ENCODE data around the gene TPCN1.
A peak's percentile ranks its signal among the peaks of the same experiment; 100 is the strongest.

The TPCN1 gene

DNA sequence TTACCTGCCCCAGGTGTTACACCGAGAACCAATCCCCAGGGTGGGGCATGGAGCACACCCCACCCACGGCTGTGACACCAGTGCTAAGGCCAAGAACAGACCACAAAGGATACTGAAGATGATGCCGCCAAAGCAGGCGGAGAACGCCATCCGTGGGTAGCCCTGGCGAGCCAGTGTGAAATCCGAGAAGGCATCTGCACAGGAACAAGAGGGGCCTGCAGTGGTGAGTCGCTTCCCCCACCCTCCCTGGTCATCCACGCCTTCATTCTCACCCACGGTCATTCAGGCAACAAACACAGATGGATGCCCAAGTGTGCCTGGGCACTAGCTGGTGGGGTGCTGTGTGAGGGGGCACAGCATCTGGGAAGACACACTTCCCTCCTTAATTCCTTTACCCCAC, 85.1 kb downstream of the TPCN1 start:
- Mint-ChIP-seq H3K27ac (no peak overlapping the region), H3K36me3 (ENCODE audit: low read depth) (peaks cover 100% of the 10 kb centered on the region), H3K9me3 (no peaks in the 10 kb centered on the region), H3K4me1 (ENCODE audit: low read depth) (peaks cover 24% of the 10 kb centered on the region), H3K27me3 (no peaks in the 10 kb centered on the region), H3K4me3 (no peak overlapping the region)
- intact Hi-C loops (cut with micrococcal nuclease) = no loop called here

GRCh38 chr12:113310489-113310888, 89.2 kb downstream of the TPCN1 start:
- H3K36me3 Mint-ChIP-seq (ENCODE audit: low read depth) = peaks cover 100% of the 10 kb centered on the region
- H3K4me3 Mint-ChIP-seq = no peak overlapping the region
- no peaks in the 10 kb centered on the region for H3K4me1 Mint-ChIP-seq (ENCODE audit: low read depth)
- no peaks in the 10 kb centered on the region for H3K9me3 Mint-ChIP-seq
- intact Hi-C loops (cut with micrococcal nuclease) = loop anchor here (5.0 kb wide), 1 partner anchor 67 kb away; no protein-coding TSS in a partner anchor
- no peaks in the 10 kb centered on the region for H3K27me3 Mint-ChIP-seq
- H3K27ac Mint-ChIP-seq = no peak overlapping the region

DNA sequence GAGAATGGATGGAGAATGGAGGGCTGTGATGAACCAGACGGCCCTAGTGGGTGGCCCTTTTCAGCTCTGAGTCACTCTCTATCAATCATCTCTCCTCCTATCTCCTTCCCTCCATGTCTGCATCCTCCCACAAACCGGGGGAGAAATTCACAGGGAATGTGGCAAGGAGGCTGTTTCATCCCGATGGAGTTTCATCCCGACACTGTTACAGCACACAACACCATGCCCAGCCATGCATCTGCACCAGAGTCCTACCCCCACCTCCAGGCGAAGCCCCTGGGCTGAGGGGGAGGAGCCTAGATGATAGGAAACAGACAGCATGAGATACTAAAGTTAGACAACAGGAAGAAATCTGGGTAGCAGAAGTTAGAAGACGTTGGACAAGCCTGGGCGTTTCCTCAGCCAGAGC, 92.9 kb downstream of the TPCN1 start:
- Mint-ChIP-seq H3K9me3 (no peaks in the 10 kb centered on the region), H3K27ac (no peak overlapping the region), H3K4me3 (no peak overlapping the region)

GRCh38 chr12:113315358-113315757, 94.1 kb downstream of the TPCN1 start:
- Mint-ChIP-seq H3K36me3 (ENCODE audit: low read depth) (peaks cover 100% of the 10 kb centered on the region), H3K9me3 (no peaks in the 10 kb centered on the region), H3K27ac (no peak overlapping the region), H3K4me1 (ENCODE audit: low read depth) (no peaks in the 10 kb centered on the region), H3K27me3 (no peaks in the 10 kb centered on the region), H3K4me3 (no peak overlapping the region)
- intact Hi-C loops (cut with micrococcal nuclease) = no loop called here

More for the DNA sequence above, 92.9 kb downstream of the TPCN1 start:
- intact Hi-C loops (cut with micrococcal nuclease) = loop anchor here (5.0 kb wide), 1 partner anchor 63 kb away; no protein-coding TSS in a partner anchor
- no peaks in the 10 kb centered on the region for H3K4me1 Mint-ChIP-seq (ENCODE audit: low read depth)
- no peaks in the 10 kb centered on the region for H3K27me3 Mint-ChIP-seq
- peaks cover 100% of the 10 kb centered on the region for H3K36me3 Mint-ChIP-seq (ENCODE audit: low read depth)

DNA sequence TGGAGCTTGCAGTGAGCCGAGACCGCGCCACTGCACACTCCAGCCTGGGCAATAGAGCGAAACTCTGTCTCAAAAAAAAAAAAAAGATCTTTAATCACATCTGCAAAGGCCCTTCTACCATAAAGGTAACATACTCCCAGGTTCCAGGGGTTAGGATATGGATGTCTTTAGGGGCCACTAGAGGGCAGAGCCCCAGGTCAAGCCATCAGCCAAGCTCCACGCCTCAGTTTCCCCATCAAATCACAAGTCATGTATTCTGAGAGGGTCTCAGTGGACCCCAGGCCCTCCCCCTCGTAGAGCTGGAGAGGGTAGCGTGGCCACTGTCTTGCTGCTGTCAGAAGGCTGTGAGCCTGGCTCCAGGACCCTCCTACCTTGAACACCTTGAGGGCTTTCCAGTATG, 94.9 kb downstream of the TPCN1 start:
- H3K4me3 Mint-ChIP-seq = no peak overlapping the region
- H3K4me1 Mint-ChIP-seq (ENCODE audit: low read depth) = no peaks in the 10 kb centered on the region
- intact Hi-C loops (cut with micrococcal nuclease) = no loop called here
- no peaks in the 10 kb centered on the region for H3K27me3 Mint-ChIP-seq
- H3K27ac Mint-ChIP-seq = no peak overlapping the region
- no peaks in the 10 kb centered on the region for H3K9me3 Mint-ChIP-seq
- peaks cover 100% of the 10 kb centered on the region for H3K36me3 Mint-ChIP-seq (ENCODE audit: low read depth)

DNA sequence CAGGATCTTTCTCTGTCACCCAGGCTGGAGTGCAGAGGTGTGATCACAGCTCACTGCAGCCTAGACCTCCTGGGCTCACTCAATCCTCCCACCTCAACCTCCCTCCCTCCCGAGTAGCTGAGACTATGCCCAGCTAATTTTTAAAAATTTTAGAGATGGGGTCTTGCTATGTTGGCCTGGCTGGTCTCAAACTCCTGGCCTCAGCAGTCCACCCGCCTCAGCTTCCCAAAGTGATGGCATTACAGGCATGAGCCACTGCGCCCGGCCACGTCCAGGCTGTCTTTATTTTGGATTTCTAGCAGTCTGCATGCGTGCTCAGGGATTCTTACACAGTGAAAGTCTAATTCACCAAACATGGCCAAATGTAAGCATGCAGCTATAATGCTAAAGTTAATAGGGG, 95.9 kb downstream of the TPCN1 start:
- peaks cover 3% of the 10 kb centered on the region for H3K4me1 Mint-ChIP-seq (ENCODE audit: low read depth)
- H3K27me3 Mint-ChIP-seq = no peaks in the 10 kb centered on the region
- peaks cover 96% of the 10 kb centered on the region for H3K36me3 Mint-ChIP-seq (ENCODE audit: low read depth)
- intact Hi-C loops (cut with micrococcal nuclease) = no loop called here
- no peak overlapping the region for H3K4me3 Mint-ChIP-seq
- no peaks in the 10 kb centered on the region for H3K9me3 Mint-ChIP-seq
- H3K27ac Mint-ChIP-seq = no peak overlapping the region

DNA sequence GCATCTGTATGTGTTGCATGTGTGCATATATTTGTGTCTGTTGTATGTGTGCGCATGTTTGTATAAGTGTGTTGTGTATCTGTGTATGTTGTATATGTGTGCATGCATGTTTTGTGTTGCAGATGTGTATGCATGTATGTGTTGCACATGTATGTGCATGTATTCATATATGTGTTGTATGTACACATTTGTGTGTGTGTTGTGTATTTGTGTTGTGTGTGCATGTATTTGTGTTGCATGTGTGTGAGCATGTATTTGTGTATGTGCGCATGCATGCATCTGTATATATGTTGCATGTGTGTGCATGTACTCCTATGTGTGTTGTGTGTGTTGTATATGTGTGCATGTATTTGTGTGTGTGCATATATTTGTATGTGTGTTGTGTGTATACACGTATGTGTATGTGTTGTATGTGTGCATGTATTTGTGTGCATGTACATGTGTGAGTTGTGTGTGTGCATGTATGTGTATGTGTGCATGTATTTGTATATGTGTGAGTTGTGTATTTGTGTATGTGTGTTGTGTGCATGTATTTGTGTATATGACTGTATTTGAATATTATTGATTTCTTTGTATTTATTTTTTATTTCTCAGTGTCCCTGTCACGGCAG, 96.9 kb downstream of the TPCN1 start:
- intact Hi-C loops (cut with micrococcal nuclease) = no loop called here
- Mint-ChIP-seq H3K4me1 (ENCODE audit: low read depth) (peaks cover 10% of the 10 kb centered on the region), H3K27ac (no peak overlapping the region), H3K27me3 (no peaks in the 10 kb centered on the region), H3K36me3 (ENCODE audit: low read depth) (peaks cover 96% of the 10 kb centered on the region), H3K4me3 (no peak overlapping the region), H3K9me3 (peaks cover 7% of the 10 kb centered on the region)

DNA sequence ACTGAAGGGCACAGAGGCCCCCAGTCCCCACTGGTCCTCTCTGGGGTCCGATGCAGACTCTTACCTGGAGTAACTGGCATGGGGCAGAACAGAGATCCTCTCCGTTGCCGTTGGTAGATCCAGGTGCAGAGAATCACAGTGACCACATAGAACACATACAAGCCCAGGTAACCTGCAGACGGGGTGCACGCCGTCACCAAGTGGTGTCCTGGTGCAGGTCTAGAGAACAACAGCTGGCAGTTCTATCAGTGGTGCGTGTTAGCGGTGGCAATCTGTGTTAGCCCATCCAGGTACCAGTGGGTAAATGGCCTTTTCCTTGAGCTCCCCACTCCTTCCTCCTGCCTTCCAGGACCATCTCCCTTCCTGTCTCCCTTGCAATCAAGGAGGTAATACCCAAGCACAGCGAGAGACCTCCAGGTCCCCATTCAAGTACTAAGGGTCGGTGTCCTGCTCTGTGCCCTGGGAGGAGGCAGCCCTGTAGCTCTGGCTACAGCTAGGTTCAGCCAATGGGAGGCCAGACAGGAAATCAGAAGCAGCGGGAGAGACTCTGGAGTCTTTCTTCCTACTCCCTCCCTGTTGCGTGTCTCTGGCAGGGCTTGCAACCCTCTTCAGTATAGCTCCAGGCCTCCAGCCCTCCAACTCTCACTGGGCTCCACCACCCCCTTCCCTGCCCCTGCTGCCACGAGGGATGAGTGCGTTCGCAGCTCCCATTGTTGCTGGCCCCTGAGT, 97.8 kb downstream of the TPCN1 start:
- intact Hi-C loops (cut with micrococcal nuclease) = no loop called here
- Mint-ChIP-seq H3K27me3 (no peaks in the 10 kb centered on the region), H3K4me1 (ENCODE audit: low read depth) (peaks cover 16% of the 10 kb centered on the region), H3K9me3 (peaks cover 7% of the 10 kb centered on the region), H3K36me3 (ENCODE audit: low read depth) (peaks cover 96% of the 10 kb centered on the region), H3K4me3 (no peak overlapping the region), H3K27ac (peak overlapping the region; percentile 63)

- intact Hi-C loops (cut with micrococcal nuclease) = no loop called here
- H3K27me3 Mint-ChIP-seq = no peaks in the 10 kb centered on the region
- H3K4me3 Mint-ChIP-seq = no peak overlapping the region
- H3K36me3 Mint-ChIP-seq (ENCODE audit: low read depth) = peaks cover 96% of the 10 kb centered on the region
- peak overlapping the region; percentile 63 for H3K27ac Mint-ChIP-seq
- H3K9me3 Mint-ChIP-seq = peaks cover 7% of the 10 kb centered on the region
- H3K4me1 Mint-ChIP-seq (ENCODE audit: low read depth) = peaks cover 23% of the 10 kb centered on the region
These were observed 99.1 kb downstream of the TPCN1 start for GRCh38 chr12:113320401-113320800.

DNA sequence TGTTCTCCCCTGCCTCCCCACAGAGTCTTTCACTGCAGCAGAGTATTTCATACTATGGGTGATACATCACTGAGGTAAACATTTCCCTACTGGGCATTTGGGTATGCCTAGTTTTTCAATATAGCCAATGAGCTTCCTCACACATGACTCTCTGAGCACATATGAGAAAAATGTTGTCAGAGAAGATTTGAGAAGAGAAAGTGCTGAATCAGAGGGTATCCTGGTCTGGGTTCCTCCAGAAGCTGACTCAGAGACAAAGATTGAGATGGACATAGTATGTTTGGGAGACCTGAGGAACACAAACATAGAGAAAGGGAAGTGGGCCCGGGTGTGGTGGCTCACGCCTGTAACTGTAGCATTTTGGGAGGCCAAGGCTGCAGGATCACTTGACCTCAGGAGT, 101.1 kb downstream of the TPCN1 start:
- H3K9me3 Mint-ChIP-seq = peaks cover 7% of the 10 kb centered on the region

DNA sequence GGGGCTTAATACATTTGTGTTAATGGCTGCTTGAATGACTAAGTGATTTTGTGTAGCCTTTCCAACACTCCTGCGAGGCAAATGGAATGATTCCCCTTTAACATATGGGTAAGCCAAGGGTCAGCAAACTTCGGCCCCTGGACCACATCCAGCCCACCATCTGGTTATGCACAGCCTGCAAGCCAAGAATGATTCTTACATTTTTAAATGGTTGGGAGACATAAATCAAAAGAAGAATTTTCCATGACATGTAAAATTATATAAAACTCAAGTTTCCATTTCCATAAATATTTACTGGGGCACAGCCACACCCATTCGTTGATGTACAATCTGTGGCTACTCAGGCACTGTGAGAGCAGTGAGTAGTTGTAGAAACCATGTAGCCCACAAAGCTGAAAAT, 104.7 kb downstream of the TPCN1 start:
- intact Hi-C loops (cut with micrococcal nuclease) = no loop called here
- no peaks in the 10 kb centered on the region for H3K27me3 Mint-ChIP-seq
- peaks cover 96% of the 10 kb centered on the region for H3K36me3 Mint-ChIP-seq (ENCODE audit: low read depth)
- H3K4me1 Mint-ChIP-seq (ENCODE audit: low read depth) = peaks cover 62% of the 10 kb centered on the region
- peak overlapping the region; percentile 63 for H3K27ac Mint-ChIP-seq
- H3K9me3 Mint-ChIP-seq = peaks cover 7% of the 10 kb centered on the region
- no peak overlapping the region for H3K4me3 Mint-ChIP-seq

More for the DNA sequence above, 101.1 kb downstream of the TPCN1 start:
- Mint-ChIP-seq H3K27me3 (no peaks in the 10 kb centered on the region), H3K4me3 (no peak overlapping the region), H3K27ac (peak overlapping the region; percentile 88), H3K36me3 (ENCODE audit: low read depth) (peaks cover 96% of the 10 kb centered on the region), H3K4me1 (ENCODE audit: low read depth) (peaks cover 34% of the 10 kb centered on the region)
- intact Hi-C loops (cut with micrococcal nuclease) = loop anchor here (1.0 kb wide), 2 partner anchors 13 to 36 kb away; partner anchors contain the start of genes PLBD2 and SLC8B1

DNA sequence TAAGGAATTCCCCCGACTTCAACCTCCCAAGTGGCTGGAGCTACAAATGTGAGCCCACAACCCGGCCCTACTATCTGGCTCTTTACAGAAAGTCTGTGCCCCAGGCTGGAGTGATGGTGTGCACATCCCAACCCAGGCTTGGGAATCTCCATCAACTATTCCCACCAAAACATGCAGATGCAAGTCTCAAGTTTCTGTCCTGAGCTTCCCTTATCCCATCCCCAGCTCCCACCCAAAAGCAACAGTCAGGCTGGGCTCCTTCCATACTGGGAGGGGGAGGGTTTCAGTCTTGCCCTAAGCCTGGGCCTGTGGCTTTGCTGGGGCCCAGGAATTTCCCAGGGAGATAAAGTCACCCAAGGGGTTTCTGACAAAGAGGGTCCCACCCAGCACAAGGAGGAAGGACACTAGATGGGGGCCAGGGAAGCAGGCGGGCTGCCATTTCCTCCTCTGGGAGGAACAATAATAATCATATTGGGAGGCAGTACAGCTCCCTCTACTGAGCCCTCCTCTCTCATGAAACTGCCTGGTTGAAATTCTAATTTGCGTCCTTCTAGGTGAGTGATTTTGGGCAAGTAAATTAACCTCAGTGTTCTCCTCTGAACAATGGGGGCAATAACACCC, 105.6 kb downstream of the TPCN1 start:
- peak overlapping the region; percentile 63 for H3K27ac Mint-ChIP-seq
- no peak overlapping the region for H3K4me3 Mint-ChIP-seq
- peaks cover 100% of the 10 kb centered on the region for H3K36me3 Mint-ChIP-seq (ENCODE audit: low read depth)
- peaks cover 70% of the 10 kb centered on the region for H3K4me1 Mint-ChIP-seq (ENCODE audit: low read depth)
- intact Hi-C loops (cut with micrococcal nuclease) = no loop called here
- no peaks in the 10 kb centered on the region for H3K27me3 Mint-ChIP-seq
- H3K9me3 Mint-ChIP-seq = peaks cover 7% of the 10 kb centered on the region

- Mint-ChIP-seq H3K36me3 (ENCODE audit: low read depth) (peaks cover 100% of the 10 kb centered on the region), H3K27ac (no peak overlapping the region), H3K9me3 (no peaks in the 10 kb centered on the region), H3K27me3 (no peaks in the 10 kb centered on the region), H3K4me1 (ENCODE audit: low read depth) (peaks cover 74% of the 10 kb centered on the region), H3K4me3 (no peak overlapping the region)
- intact Hi-C loops (cut with micrococcal nuclease) = no loop called here
These were observed 107.2 kb downstream of the TPCN1 start for GRCh38 chr12:113328368-113328889.
